Endothelial cell of hepatic sinusoid (primary cell): ENCODE measurements around the gene PAK2.
"Not testable (repeated sequence)": the region's sequence is repeated elsewhere in the genome, so short reads cannot be mapped to it uniquely, and the experiment has no call there.

Source experiments
- in situ Hi-C: cut with HindIII; loops from 2 replicates; pipeline ENCODE4 v1.10.0; 2017; ENCODE audit warnings: low sequenced_read_pairs

The PAK2 gene

GRCh38 chr3:196739671-196740480, at the start of gene PAK2:
Gene PAK2 (plus strand): TSS chr3:196739857. CDS start chr3:196782647, 42,790 bp downstream.
- in situ Hi-C loops: no loop called here

GRCh38 chr3:196689941-196690660, 49.6 kb upstream of the PAK2 start:
- in situ Hi-C loops: loop anchor here (5.0 kb wide), 3 partner anchors 38 to 158 kb away; no protein-coding TSS in a partner anchor

- in situ Hi-C loops: no loop called here
Measured at GRCh38 chr3:196691386-196691785, 48.3 kb upstream of the PAK2 start.

GRCh38 chr3:196694202-196694638, 45.4 kb upstream of the PAK2 start:
- in situ Hi-C loops: no loop called here

GRCh38 chr3:196694941-196695848, 44.5 kb upstream of the PAK2 start:
- in situ Hi-C loops: no loop called here

- in situ Hi-C loops: no loop called here
Measured at GRCh38 chr3:196695849-196696226, 43.8 kb upstream of the PAK2 start.

GRCh38 chr3:196697270-196697669, 42.4 kb upstream of the PAK2 start:
- in situ Hi-C loops: no loop called here

GRCh38 chr3:196699749-196700148, 39.9 kb upstream of the PAK2 start:
- in situ Hi-C loops: no loop called here

- in situ Hi-C loops: no loop called here
Measured at GRCh38 chr3:196700801-196701200, 38.9 kb upstream of the PAK2 start.

GRCh38 chr3:196706327-196706726, 33.3 kb upstream of the PAK2 start:
- in situ Hi-C loops: no loop called here

GRCh38 chr3:196706731-196707130, 32.9 kb upstream of the PAK2 start:
- in situ Hi-C loops: no loop called here

- in situ Hi-C loops: no loop called here
Measured at GRCh38 chr3:196707566-196707965, 32.1 kb upstream of the PAK2 start.

GRCh38 chr3:196708467-196708866, 31.2 kb upstream of the PAK2 start:
- in situ Hi-C loops: no loop called here

- in situ Hi-C loops: no loop called here
Measured at GRCh38 chr3:196711838-196712513, 27.7 kb upstream of the PAK2 start, which contains the start of the genes CEP19 and PIGX. Gene CEP19 (minus strand): TSS chr3:196712250. CDS start chr3:196708657, 3,593 bp downstream. Gene PIGX (plus strand): TSS chr3:196712377.

GRCh38 chr3:196712514-196713413, 26.9 kb upstream of the PAK2 start:
- in situ Hi-C loops: no loop called here

GRCh38 chr3:196717162-196717561, 22.5 kb upstream of the PAK2 start:
- in situ Hi-C loops: not testable (repeated sequence)

- in situ Hi-C loops: no loop called here
Measured at GRCh38 chr3:196721097-196721496, 18.6 kb upstream of the PAK2 start.

- in situ Hi-C loops: no loop called here
Measured at GRCh38 chr3:196726788-196727675, 12.6 kb upstream of the PAK2 start.
